Activated naive CD4-positive, alpha-beta T cell treated with anti-CD3 and anti-CD28 coated beads, Interleukin-2, amount 10 ng/mL, durations not matched to agents 7 days and 5 days (primary cell): Measurements from ENCODE around the gene SV2C.
A peak's percentile ranks its signal among the peaks of the same experiment; 100 is the strongest.

Source experiments
- CTCF ChIA-PET: fragments of 350-600 bp; sonication (Branson Sonifier 250); formaldehyde crosslinking; loops from one replicate; lab custom pipeline; 2021; ENCODE audit warnings: antibody characterized with exemption; lab: Charles Lee
- DNase-seq: peaks from one replicate; pipeline ENCODE4 v3.0.0-alpha.2; 2020
- H3K27ac Mint-ChIP-seq: one replicate; pipeline ENCODE4 v1.8.0; 2021; ENCODE audit warnings: mild to moderate bottlenecking, moderate library complexity, mixed read lengths
- H3K27me3 Mint-ChIP-seq: one replicate; pipeline ENCODE4 v1.8.0; 2021; ENCODE audit warnings: mild to moderate bottlenecking, mixed read lengths
- H3K36me3 Mint-ChIP-seq: one replicate; pipeline ENCODE4 v1.8.0; 2021; ENCODE audit warnings: mixed read lengths
- H3K4me1 Mint-ChIP-seq: one replicate; pipeline ENCODE4 v1.8.0; 2021; ENCODE audit warnings: mixed read lengths
- H3K4me3 Mint-ChIP-seq: one replicate; pipeline ENCODE4 v1.8.0; 2021; ENCODE audit warnings: mild to moderate bottlenecking, moderate library complexity, mixed read lengths
- H3K9me3 Mint-ChIP-seq: one replicate; pipeline ENCODE4 v1.8.0; 2021; ENCODE audit warnings: mixed read lengths

The SV2C gene

DNA sequence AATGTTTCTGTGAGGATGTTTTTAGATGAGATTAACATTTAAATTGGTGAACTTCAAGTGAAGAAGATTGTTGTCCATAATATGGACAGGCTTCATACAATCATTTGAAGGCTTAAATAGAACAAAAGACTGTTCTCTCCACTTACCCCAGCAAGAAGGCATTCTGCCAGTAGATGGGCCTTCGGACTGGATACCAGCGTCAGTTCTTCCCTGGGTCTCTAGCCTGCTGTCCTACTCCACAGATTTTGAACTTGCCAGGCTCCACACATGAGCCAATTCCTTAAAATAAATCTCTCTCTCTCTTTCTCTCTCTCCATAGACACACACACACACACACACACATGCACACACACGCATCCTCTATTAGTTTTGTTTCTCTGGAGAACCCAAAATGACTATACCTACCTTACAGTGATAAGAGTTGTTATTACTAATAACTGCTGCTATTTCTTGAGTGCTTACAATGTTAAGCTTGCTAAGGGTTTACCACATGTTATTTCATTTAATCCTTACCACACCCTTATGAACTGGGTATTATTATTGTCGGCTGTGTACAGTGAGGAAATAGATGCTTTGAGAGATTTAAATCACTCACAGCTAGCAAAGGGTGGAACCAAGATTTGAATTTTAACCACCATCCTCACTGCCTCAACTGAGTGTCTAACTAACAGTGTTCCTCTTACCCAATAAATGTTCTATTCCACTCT lies 300.1 kb downstream of the SV2C start:
- CTCF ChIA-PET, result no interaction called here
- H3K4me3 Mint-ChIP-seq, result no peak overlapping the region
- H3K36me3 Mint-ChIP-seq, result no peaks in the 10 kb centered on the region
- peaks cover 58% of the 10 kb centered on the region for H3K4me1 Mint-ChIP-seq
- H3K27ac Mint-ChIP-seq, result no peak overlapping the region
- no peaks in the 10 kb centered on the region for H3K9me3 Mint-ChIP-seq
- no peak for DNase-seq
- no peaks in the 10 kb centered on the region for H3K27me3 Mint-ChIP-seq

DNA sequence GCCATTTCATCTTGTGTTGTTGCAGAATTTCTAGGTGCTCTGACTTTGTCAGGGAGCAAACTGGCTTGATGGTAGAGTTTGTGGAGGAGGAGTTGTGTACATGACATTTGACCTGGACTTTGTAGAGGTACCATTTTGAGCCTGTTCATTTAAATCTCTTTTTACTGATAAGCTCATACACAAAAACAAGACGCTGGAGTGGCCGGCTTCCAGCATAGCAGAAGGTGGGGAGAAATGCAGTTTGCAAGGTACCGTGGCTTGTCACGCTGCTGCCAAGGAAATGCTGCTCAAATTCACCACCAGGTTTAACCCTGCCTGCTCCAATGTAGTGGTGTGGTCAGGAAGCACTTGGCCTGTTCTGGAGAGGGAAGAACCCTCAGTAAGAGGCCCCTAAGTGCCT lies 301.0 kb downstream of the SV2C start:
- peaks cover under 1% of the 10 kb centered on the region for H3K36me3 Mint-ChIP-seq
- no peaks in the 10 kb centered on the region for H3K27me3 Mint-ChIP-seq
- no peak overlapping the region for H3K27ac Mint-ChIP-seq
- DNase-seq, result no peak
- H3K4me3 Mint-ChIP-seq, result no peak overlapping the region
- H3K9me3 Mint-ChIP-seq, result no peaks in the 10 kb centered on the region
- peaks cover 54% of the 10 kb centered on the region for H3K4me1 Mint-ChIP-seq
- CTCF ChIA-PET, result interaction anchor here (0.8 kb wide), 1 partner anchor 46 kb away, joined by 3 read pairs; no protein-coding TSS in a partner anchor

DNA sequence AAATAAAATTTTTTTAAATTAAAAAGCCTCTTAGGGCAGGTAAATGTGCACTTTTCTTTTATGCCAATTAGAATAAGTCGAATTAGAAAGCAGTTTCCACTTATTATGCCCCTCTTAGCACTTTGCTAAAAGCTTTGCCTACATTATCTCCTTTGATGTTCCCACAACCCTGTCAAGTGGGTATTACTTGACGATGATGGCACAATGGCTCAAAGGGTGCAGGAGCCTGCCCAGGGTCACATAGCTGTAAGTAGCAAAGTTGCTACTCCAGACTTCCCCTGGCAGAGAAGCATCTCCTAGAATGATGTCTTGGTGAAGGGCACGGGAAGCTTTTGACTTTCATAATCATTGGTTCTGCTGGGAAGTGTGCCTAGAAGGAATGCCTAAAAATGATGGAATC lies 301.5 kb downstream of the SV2C start:
- peaks cover 2% of the 10 kb centered on the region for H3K36me3 Mint-ChIP-seq
- H3K4me3 Mint-ChIP-seq, result no peak overlapping the region
- peaks cover 51% of the 10 kb centered on the region for H3K4me1 Mint-ChIP-seq
- no peak overlapping the region for H3K27ac Mint-ChIP-seq
- CTCF ChIA-PET, result no interaction called here
- no peaks in the 10 kb centered on the region for H3K9me3 Mint-ChIP-seq
- H3K27me3 Mint-ChIP-seq, result no peaks in the 10 kb centered on the region
- no peak for DNase-seq

DNA sequence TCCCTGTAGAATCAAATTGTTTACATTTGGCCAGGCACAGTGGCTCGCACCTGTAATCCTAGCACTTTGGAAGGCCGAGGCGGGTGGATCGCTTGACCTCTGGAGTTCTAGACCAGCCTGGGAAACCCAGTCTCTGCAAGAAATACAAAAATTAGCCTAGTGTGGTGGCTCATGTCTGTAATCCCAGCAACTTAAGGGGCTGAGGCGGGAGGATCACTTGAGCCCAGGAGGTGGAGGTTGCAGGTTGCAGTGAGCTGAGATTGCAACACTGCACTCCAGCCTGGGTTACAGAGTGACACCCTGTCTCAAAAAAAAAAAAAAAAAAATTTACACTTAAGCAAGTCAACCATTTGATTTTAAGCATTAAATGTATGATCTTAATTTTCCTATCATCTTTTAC lies 302.4 kb downstream of the SV2C start:
- no peak overlapping the region for H3K4me3 Mint-ChIP-seq
- DNase-seq, result no peak
- H3K27ac Mint-ChIP-seq, result no peak overlapping the region
- peaks cover 52% of the 10 kb centered on the region for H3K4me1 Mint-ChIP-seq
- no peaks in the 10 kb centered on the region for H3K27me3 Mint-ChIP-seq
- CTCF ChIA-PET, result no interaction called here
- H3K36me3 Mint-ChIP-seq, result peaks cover 2% of the 10 kb centered on the region
- H3K9me3 Mint-ChIP-seq, result no peaks in the 10 kb centered on the region

DNA sequence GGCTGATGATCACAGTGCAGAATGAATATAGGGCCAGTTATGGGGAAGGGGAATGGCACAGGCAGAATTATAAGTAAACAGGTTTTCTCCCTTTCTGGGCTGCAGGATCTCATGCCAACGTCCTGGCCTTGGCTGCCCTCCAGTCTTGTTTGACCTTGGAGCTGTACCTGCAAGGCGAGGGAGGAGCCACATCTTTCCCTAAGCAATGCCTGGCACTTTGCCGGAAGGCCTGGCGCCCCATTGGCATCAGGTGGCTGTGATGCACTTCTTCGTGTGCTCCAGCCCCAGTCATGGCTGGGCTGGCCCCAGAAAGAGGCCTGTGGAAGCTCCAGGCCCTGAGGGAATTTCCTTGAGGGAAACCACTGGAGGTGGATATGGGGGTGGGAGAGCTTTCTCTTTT lies 303.2 kb downstream of the SV2C start:
- CTCF ChIA-PET, result interaction anchor here (1.5 kb wide), 1 partner anchor 16 kb away, joined by 3 read pairs; no protein-coding TSS in a partner anchor
- Mint-ChIP-seq H3K4me3 (no peak overlapping the region), H3K9me3 (no peaks in the 10 kb centered on the region), H3K36me3 (peaks cover 3% of the 10 kb centered on the region), H3K27ac (no peak overlapping the region), H3K4me1 (peaks cover 56% of the 10 kb centered on the region), H3K27me3 (no peaks in the 10 kb centered on the region)
- no peak for DNase-seq

DNA sequence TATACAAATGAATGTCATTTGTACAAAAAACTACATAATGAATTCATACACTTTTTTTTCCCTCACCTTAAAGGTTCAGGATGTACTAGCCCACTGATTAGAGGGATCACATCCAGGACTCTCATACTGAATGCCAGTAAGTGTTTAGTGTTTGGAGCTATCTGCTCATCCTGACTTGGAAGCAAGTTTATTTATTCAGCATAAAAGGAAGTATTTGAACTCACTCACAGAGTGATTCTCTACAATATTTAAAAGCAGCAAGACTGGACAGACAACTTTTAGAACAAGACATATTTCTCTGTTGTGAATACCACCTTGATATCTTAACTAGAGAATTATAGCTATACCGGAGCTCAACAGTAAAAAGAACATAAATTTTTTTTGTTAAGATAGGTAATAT lies 305.1 kb downstream of the SV2C start:
- DNase-seq, result no peak
- H3K27ac Mint-ChIP-seq, result no peak overlapping the region
- H3K36me3 Mint-ChIP-seq, result peaks cover 6% of the 10 kb centered on the region
- no peaks in the 10 kb centered on the region for H3K27me3 Mint-ChIP-seq
- no peak overlapping the region for H3K4me3 Mint-ChIP-seq
- CTCF ChIA-PET, result no interaction called here
- peaks cover 65% of the 10 kb centered on the region for H3K4me1 Mint-ChIP-seq
- H3K9me3 Mint-ChIP-seq, result no peaks in the 10 kb centered on the region

DNA sequence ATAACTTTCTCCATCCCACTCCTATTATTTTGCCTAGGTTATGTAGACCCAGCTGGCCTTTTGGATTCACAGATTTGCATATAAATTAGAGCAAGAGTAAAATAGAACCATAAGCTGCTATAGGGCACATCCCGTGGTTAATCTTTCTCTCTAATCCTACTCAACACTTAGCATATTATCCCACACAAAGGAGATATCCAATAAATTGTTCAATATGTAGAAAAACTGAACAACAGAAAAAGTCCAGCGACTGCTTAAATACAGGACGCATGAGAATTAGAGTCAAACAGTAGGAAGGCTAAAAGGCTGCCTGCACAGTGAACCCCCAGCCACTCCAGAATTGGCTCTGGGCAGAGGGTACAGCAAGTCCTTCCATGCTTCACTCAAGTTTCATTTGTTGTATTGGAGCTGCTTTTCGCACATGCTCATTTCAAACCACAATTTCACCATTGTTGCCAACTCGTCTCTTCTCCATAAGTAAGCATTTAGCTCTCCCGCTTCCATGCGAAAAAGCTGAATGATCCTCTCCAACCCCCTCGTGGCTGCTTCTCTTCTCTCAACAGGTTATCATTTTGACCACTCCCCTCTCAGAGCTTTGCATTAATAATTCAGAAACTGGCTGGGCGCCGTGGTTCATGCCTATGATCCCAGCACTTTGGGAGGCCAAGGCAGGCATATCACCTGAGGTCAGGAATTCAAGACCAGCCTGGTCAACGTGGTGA lies 305.8 kb downstream of the SV2C start:
- CTCF ChIA-PET, result interaction anchor here (1.2 kb wide), 1 partner anchor 13 kb away, joined by 4 read pairs; no protein-coding TSS in a partner anchor
- Mint-ChIP-seq H3K27ac (no peak overlapping the region), H3K36me3 (peaks cover 6% of the 10 kb centered on the region), H3K4me1 (peaks cover 67% of the 10 kb centered on the region), H3K27me3 (no peaks in the 10 kb centered on the region), H3K4me3 (no peak overlapping the region), H3K9me3 (no peaks in the 10 kb centered on the region)
- DNase-seq, result no peak

DNA sequence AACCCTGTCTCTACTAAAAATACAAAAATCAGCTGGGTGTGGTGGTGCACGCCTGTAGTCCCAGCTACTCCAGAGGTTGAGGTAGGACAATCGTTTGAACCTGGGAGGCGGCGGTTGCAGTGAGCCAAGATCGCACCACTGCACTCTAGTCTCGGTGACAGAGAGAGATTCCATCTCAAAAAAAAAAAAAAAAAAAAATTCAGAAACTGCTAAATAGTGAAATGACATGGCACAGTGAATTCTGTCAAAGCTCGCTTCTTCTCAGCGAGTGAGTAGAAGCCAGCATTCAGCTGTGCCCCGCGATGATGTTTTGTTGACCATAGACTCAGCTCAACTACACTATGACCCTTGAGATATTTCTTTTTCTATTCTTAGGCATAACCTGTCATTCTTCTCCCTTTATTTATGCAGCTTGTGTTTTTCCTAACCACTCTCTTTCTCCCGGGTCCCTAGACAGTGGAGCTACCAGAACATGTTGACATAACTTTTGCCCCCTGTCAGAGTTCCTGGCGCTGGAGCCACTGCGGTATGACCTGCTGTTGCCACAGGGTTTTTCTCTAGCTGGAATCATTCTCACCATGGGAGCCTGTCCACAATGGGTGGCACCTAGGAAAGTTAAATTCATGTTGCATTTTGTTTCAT lies 306.5 kb downstream of the SV2C start:
- no peak overlapping the region for H3K4me3 Mint-ChIP-seq
- CTCF ChIA-PET, result interaction anchor here (1.2 kb wide), 1 partner anchor 12 kb away, joined by 4 read pairs; no protein-coding TSS in a partner anchor
- H3K4me1 Mint-ChIP-seq, result peaks cover 67% of the 10 kb centered on the region
- H3K27me3 Mint-ChIP-seq, result peaks cover 3% of the 10 kb centered on the region
- no peaks in the 10 kb centered on the region for H3K9me3 Mint-ChIP-seq
- no peak overlapping the region for H3K27ac Mint-ChIP-seq
- H3K36me3 Mint-ChIP-seq, result peaks cover 6% of the 10 kb centered on the region
- DNase-seq, result no peak

DNA sequence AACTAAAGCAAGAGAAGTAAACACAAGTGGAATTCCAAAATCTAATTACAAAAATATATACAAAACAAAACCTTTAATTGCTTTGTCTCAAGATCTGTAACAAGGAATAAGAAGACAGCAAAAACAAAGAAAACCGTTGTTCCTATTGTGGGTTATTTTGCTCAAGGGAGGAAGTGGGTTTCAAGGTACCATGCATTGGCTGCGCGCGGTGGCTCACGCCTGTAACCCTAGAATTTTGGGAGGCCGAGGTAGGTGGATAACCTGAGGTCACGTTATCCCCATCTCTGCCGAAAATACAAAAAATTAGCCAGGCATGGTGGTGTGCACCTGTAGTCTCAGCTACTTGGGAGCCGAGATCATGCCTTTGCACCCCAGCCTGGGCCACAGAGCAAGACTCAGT lies 307.8 kb downstream of the SV2C start:
- DNase-seq, result peak; percentile 44
- peaks cover 6% of the 10 kb centered on the region for H3K36me3 Mint-ChIP-seq
- peaks cover 63% of the 10 kb centered on the region for H3K4me1 Mint-ChIP-seq
- peaks cover 9% of the 10 kb centered on the region for H3K27me3 Mint-ChIP-seq
- H3K9me3 Mint-ChIP-seq, result no peaks in the 10 kb centered on the region
- H3K4me3 Mint-ChIP-seq, result no peak overlapping the region
- CTCF ChIA-PET, result interaction anchor here (1.1 kb wide), 1 partner anchor 46 kb away, joined by 3 read pairs; no protein-coding TSS in a partner anchor
- H3K27ac Mint-ChIP-seq, result peak overlapping the region; percentile 35

DNA sequence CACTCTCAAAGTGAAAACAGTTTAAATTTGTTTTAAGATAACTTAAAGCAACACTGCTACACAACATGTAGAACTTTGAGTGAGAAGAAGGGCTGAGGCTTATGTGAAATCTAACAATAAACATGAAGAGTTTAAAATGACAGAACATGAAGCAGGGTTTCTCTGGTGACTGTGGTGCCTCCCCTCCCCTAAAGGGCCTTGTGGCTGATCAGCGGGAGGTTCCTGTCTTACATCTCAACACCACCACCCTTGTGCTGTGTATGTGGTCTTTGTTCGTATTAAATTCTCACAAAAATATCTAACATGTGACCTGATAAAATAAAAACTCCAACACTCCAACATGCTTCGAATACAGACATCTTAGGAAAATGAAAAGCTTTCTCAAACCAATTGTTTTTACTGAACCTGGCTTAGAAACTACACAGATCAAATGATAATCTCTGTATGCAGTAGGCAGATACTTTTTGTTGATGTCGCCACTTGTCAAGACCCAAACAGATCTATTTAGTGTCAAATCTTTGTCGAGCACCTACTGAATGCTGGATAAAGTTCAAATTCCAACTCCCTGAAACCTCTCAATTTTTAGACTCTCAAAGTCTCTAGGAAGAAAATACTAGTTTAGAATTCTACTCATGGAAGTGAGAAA lies 310.0 kb downstream of the SV2C start:
- peaks cover 61% of the 10 kb centered on the region for H3K4me1 Mint-ChIP-seq
- H3K27me3 Mint-ChIP-seq, result peaks cover 9% of the 10 kb centered on the region
- peak; percentile 44 for DNase-seq
- no peak overlapping the region for H3K4me3 Mint-ChIP-seq
- CTCF ChIA-PET, result interaction anchor here (0.8 kb wide), 1 partner anchor 62 kb away, joined by 3 read pairs; no protein-coding TSS in a partner anchor
- peak overlapping the region; percentile 6 for H3K27ac Mint-ChIP-seq
- no peaks in the 10 kb centered on the region for H3K9me3 Mint-ChIP-seq
- peaks cover 6% of the 10 kb centered on the region for H3K36me3 Mint-ChIP-seq

DNA sequence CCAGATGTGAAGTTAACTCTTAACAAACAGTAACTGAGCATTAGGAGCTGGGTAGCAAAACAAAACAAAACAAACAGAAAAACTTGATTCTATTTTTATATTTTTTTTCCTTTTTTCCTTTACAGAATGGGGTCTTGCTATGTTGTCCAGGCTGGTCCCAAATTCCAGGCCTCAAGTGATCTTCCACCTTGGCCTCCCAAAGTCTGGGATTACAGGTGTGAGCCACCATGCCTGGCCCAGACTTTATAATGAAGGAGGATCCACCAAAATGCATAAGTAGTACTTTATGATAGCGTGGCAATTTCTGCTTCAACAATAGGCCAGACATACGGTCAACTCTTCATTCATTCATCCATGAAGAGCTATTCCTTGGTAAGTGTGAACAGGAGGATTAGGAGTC lies 314.0 kb downstream of the SV2C start:
- Mint-ChIP-seq H3K27ac (no peak overlapping the region), H3K9me3 (no peaks in the 10 kb centered on the region), H3K27me3 (peaks cover 19% of the 10 kb centered on the region), H3K4me1 (peaks cover 48% of the 10 kb centered on the region), H3K36me3 (peaks cover 6% of the 10 kb centered on the region), H3K4me3 (no peak overlapping the region)
- no peak for DNase-seq
- CTCF ChIA-PET, result no interaction called here

DNA sequence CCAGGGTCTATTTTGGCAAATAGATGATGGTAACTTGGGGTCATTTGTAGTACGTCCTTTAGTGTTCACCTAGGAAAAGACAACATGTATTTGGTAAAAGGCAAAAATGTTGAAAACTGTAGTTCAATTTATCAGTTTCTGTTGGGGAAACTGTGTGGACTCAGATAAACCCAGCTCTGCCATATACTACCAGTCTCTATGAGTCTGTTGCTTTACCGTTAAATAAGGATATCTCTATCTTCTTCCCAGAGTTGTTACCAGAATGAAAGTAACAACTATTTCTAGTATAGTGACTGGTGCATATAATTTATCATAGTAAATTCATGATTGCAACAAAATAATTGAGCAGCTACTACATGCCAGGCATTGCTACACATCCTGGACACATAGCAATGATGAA lies 316.1 kb downstream of the SV2C start:
- Mint-ChIP-seq H3K9me3 (no peaks in the 10 kb centered on the region), H3K4me1 (peaks cover 32% of the 10 kb centered on the region), H3K4me3 (no peak overlapping the region), H3K36me3 (peaks cover 5% of the 10 kb centered on the region), H3K27me3 (peaks cover 21% of the 10 kb centered on the region), H3K27ac (no peak overlapping the region)
- no peak for DNase-seq
- CTCF ChIA-PET, result no interaction called here

DNA sequence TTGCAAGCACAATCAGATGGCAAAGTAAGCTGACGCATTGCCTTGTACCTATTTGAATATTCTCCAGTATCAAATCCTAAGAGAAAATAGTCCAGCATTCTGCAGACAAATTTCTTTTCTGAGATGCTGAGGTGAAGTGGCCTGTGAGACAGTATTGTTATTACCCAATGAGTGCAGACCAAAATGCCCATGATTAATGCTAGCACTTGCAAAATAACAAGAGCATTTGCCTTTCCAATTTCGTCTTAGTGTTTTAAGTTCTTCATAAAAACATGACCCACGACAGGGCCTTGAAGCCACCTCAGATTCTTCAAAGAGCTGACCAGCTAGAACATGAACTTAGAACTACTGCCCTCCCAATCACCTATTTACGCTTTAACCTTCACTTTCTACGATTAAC lies 317.3 kb downstream of the SV2C start:
- no peak for DNase-seq
- Mint-ChIP-seq H3K4me1 (peaks cover 33% of the 10 kb centered on the region), H3K27ac (no peak overlapping the region), H3K36me3 (peaks cover 7% of the 10 kb centered on the region), H3K4me3 (no peak overlapping the region), H3K9me3 (no peaks in the 10 kb centered on the region), H3K27me3 (peaks cover 16% of the 10 kb centered on the region)
- CTCF ChIA-PET, result interaction anchor here (7.4 kb wide), 1 partner anchor 142 kb away, joined by 106 read pairs; no protein-coding TSS in a partner anchor

DNA sequence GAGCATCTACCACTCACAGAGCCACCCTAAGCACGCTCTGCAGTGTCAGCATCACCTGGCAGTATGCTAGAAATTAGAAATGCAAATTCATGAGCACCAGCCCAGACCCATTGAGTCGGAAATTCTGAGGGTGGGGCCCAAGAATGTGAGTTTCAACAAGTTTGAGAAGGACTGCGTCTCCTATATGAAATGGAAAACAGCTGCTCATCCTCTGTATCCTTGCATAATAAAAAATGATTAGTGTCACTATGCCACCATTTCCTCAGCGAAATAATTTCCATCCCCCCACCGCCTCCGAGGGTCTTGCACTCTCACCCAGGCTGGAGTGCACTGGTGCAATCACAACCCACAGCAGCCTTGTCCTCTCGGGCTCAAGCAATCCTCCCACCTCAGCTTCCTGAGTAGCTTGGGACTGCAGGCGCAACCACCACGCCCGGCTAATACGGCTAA lies 318.6 kb downstream of the SV2C start:
- Mint-ChIP-seq H3K27ac (peak overlapping the region; percentile 100), H3K9me3 (no peaks in the 10 kb centered on the region), H3K27me3 (peaks cover 13% of the 10 kb centered on the region), H3K36me3 (peaks cover 19% of the 10 kb centered on the region), H3K4me1 (peaks cover 47% of the 10 kb centered on the region), H3K4me3 (peak overlapping the region; percentile 88)
- DNase-seq, result peak; percentile 38
- CTCF ChIA-PET, result interaction anchor here (0.9 to 7.4 kb wide), 9 partner anchors 11 to 146 kb away, joined by 3 to 106 read pairs (median 4); no protein-coding TSS in a partner anchor
